HG02870 (cell line): ENCODE results near the gene KCNG2.

Source experiments
- ATAC-seq: cut with Tn5 transposase; IDR thresholded peaks from one replicate; pipeline ENCODE4 v1.9.1; 2021; ENCODE audit warnings: mild to moderate bottlenecking, moderate library complexity; ENCODE audit not compliant: unreplicated experiment

Gene KCNG2

DNA sequence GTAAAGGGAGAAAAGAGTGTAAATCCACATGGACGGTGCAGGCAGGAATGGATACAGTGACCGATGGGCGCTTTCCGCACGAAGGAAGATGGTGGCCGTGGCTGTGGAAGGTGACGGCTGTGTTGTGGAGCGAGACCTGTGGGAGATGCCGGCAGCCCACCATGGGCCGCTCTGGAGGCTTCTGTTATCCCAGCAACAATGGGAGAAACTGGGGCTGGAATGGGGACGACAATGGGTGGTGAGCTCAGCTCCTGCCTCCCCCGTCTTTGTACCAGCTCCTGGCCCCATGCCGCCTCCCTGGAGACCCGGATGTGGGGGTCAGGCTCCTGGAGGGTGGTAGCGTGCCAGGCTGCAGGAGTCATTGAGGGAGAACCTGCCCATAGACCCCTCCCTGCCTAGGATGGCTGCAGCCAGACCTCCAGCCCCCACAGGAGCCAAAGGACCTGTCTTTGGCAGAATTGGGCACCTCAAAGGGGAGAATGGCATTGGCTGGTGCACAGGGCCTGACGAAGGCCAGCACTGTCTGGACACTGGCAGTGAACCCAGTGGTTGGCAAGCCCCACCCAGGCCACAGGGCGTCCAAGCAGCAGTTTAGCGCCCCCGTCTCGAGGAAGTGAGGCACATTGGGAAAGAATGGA is 81.1 kb downstream of the KCNG2 start:
- ATAC-seq = no peak

DNA sequence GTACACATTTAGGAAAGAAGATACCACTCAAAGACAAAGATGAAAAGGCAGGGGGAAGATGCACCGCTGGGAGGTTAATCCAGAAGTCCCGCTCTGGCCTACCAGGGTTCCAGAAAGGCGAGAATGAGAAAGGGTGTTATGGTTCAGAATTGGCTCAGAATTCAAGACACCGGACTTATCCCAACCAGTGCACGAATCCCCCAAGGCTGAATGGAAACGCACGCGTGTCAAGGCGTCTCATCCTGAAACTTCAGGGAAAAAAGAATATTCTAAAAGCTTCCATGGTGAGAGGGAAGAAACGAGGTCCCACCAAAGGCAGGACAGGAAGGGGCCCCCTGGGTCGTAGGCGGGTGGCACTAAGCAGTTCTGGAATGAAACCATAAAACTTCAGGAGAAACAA is 81.8 kb downstream of the KCNG2 start:
- no peak for ATAC-seq

DNA sequence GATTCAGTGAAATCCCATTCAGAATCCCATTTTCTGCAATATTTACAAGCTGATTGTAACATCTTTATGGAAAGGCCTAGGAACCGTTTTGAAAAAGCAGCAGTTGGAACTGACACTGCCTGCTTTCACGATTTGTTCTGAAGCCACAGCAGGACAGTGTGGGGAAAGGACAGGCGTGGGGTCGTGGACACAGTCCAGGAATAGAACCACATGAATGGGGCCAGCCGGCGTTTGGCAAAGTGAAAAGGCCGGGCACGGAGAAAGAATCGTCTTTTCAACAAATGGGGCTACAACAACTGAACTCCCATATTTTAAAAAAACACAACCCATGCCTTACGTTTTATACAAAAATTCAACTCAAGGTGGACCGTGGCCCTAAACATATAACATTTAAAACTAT is 84.0 kb downstream of the KCNG2 start:
- no peak for ATAC-seq

DNA sequence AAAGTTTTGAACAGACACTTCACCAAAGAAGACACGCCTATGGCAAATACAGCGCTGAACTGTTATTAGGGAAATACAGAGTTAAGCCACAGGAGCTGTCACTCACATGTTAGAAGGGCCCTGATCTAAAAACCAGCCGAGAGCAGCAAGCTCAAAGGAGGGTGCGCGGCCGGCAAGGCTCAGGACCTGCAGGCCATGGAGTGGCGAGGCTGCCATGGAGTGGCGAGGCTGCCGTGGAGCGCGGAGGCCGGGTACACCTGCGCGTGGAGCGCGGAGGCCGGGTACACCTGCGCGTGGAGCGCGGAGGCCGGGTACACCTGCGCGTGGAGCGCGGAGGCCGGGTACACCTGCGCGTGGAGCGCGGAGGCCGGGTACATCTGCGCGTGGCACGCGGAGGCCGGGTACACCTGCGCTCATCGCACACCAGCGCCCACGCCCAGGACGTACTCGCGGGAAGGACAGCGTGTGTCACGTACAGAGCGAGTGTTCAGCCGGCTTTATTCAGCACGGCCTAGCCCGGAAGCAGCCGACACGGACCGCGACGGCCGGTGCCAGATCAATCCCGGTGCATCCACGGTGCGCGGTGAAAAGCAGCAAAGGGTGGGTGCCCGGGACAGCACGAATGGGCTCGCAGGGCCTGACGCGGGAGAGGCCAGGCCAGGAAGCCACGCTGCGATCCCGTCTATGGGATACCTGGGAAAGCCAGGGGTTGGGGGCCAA is 84.9 kb downstream of the KCNG2 start:
- no peak for ATAC-seq

DNA sequence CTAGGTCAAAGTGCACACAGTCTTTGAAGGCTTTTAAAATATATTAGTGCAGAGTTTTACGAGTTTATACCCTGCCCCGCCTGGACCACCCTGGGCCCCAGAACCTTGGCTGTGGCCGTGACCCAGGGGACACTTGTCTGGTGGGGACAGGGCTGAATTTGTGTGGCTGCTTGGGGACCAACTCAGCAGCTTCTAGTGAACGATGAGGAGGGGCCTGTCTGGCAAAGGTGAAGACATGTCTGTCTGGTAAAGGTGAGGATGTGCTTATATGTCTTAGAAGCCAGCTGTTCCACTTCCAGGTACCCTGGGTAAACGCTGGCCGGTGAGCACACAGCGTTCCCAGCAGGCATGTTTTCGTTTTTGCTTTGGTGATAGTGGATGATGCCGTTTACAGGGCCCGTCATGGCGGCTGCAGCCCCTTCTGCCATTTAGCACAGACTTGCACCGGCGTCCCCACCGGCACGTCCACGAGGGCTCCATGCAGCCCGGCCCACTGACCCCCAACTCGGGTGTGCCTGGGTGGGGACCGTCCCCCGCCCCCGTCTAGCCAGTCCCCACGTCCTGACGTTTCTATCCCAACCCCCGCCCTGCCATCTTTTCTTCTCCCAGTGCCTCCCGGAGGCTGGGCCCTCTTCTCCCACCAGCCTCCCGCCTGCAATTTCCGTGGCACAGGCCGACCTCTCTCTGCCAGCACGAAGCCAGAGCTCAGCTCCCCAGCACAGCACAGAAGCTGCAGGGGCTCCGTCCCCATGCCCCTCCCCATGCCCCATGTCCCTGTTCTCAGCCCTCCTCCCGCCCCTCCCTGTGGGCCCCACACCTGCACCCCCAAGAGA is 85.9 kb downstream of the KCNG2 start:
- ATAC-seq = no peak

DNA sequence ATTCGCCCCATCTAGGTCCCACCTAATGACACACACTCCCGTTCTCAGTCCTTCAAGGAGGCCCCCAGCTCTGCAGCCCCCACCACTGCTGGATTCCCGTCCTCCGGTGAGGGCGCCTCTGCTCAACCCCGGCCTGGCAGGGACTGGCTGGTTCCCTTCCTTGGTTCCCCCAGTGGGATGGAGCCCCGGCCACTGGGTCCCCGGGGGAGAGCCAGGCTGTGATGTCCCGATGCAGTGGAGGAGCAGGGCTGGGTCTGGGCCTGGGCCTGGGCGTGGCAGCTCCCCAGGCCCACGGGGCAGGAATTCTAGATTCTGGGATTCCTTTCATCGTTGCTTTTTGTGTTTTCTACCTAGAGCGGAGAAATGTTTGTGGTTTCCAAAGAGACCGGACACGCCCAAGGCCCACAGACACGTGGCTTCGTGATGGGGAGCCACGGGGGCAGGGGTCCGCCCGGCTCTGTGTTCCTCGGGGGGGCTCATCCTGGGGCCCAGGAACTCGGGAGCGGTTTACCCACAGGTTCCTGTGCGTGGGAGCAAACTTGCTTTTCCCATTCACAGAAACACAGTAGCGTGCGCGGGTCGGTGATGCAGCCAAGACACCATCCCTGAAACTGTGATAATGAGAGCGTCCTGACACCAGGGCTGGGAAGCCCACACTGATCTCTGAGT is 86.7 kb downstream of the KCNG2 start:
- no peak for ATAC-seq

DNA sequence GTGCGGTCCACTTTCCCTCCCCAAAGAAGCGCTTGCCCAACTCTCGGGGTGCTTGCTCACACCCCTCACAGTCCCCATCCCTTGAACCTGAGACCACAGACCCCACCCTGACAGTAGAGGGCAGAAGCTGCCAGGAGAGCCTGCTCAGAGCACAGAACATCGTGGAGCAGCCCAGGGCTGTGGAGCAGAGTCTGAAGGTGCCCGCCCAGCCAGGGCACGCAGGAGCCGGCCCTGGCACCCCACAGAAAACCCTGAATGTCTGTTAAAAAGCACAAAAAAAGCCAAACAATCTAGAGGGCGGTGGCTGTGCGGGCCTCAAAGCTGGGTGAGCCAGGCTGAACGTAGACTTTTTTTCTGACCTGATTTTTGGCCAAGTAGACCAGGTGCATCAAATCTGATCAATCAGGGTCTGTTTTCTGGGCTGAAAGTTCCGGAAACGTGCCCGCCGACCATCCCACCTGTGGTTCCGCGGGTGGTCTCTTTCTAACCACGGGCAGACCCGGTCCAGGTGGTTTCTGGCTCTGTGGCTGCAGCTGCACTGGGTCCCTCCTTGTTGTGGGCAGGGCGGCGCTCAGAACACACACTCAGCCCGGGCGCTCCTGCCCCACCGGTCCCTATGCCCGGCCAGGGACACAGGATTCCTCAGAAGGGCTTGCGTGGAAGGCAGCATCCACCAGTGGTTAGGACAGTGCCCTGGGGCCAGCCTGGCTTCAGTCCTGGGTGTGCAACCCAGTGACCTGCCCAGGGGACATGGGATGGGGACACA is 87.4 kb downstream of the KCNG2 start:
- ATAC-seq = no peak

DNA sequence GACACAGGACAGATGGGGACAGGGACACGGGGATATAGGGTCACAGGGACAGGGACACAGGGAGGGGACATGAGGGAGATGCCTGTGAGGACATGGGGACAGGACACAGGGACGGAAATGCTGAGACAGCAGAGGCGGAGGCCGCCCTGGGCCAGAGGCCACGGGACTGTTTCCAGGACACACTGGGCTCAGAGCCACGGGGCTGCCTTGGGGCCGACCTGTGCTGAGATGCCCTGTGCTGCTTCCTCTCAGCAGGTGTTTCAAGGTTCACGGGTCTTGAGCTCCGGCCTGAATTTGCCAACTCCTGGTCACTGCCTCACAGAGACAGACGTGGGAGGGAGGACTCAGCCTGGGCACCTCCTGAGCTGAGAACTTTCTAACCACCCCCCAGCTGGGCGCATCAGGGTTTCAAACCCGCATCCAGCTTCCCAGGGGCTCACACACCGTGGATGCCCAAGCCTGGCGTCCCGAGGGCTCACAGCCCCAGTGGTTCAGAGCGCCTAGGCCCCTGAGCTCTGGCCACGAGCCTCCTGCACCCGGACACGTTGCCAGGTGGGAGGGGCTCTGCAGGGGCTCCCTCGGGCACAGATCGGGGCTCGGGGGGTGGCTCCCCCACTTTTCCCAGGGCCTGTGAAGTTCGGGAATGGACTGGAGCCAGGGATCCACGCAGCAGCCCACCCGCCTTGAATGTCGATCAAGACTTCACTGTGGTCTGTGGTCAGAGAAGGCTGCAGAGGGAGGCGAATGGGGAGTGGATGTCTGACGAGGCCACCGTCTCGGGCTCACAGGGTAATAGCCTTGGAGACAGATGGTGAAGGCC is 89.7 kb downstream of the KCNG2 start:
- no peak for ATAC-seq

DNA sequence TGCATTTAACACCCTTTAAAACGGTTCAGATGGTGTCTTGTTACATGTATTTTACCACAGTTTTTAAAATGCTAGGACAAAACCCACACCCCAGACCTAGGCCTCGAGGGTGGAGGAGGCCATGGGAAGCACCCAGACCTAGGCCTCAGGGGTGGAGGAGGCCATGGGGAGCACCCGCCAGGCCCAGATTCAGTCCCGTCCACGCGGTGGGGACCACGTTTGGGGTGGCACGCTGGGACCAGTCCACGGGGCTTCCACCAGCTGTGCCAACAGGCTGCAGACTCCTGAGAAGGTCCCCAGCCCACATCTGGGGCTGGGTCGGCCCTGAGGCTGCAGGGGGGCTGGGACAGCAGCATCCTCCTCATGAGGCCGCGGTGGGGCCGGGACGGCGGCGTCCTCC is 90.3 kb downstream of the KCNG2 start:
- no peak for ATAC-seq

DNA sequence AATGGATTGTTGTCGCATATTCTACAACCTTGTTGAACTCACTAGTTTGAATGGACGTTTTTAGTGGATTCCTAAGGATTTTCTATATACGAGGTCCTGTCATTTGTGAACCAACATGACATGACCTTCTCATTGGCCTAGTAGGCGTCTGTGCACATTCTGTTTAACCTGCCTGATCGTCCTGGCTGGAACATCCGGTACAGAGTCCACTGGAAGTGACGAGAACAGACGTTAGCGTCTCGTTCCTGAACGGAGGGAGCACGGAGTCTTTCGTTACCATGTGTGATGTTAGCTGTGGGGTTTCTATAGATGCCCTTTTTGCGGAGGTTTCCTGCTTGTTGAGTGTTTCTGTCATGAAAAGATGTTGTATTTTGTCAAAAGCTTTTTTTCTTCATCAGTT is 91.8 kb downstream of the KCNG2 start:
- ATAC-seq = no peak

DNA sequence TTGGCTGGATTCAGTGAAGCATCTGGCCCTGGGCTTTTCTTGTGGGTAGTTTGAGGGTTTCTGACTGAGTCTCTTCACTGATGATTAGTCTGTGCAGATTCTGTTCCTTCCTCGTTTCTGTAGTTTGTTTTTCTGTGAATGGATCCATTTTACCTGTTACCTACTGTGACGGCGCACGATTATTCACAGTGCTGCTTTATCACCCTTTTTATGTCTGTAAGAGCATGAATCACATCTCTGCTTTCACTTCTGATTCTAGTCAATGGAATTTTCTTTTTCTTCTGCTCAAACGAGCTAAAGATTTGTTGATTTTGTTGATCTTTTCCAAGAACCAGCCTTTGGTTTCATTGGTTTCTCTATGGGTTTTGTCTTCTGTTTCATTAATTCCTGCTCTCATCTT is 92.9 kb downstream of the KCNG2 start:
- no peak for ATAC-seq

DNA sequence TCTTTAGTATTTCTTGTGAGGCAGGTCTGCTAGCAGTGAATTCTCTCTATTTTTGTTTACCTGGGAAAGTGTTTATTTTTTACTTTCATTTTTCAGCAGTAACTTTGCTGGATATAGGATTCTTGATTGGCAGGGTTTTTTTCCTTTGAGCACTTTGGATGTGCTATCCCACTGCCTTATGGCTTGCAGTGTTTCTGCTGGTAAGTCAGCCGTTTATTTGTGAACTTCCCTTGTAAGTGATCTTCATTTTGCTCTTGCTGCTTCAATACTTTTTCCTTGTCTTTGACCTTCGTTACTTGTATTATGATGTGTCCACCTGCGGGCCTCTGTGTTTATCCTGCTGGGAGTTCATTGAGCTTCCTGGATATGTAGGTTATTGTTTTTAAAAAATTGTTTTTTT is 99.0 kb downstream of the KCNG2 start:
- ATAC-seq = no peak

DNA sequence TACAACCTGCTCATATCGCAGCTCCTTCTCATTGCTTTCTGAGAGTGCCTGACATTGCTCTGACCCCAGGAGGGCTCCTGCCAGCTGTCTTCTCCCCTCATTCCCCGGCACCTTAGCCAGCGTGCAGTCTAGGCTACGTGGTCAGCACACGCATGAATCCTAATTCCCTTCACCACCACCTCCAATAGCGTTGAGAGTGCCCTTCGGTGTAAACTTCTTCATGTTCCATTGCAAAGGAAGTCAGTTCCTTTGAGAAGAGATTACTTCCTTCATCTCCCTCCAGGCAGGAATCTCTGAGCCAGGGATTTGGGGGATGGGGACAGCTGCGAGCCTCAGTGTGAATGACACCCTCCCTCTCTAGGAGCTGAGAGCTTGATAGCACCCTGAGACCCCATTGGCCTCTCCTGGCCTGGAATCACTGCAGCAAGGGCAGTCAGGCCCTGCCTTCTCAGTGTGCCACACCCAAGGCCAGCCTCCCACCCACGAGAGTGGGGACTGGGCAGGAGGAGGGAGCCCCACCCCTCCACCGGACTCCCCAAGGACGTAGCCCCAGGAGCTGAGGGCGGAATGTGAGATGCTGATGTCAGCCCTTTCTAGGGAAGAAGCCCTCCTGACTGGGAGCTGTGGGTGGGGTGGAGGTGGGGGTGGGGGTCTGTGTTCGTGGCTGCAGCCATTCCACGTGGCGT is 100.3 kb downstream of the KCNG2 start:
- no peak for ATAC-seq

DNA sequence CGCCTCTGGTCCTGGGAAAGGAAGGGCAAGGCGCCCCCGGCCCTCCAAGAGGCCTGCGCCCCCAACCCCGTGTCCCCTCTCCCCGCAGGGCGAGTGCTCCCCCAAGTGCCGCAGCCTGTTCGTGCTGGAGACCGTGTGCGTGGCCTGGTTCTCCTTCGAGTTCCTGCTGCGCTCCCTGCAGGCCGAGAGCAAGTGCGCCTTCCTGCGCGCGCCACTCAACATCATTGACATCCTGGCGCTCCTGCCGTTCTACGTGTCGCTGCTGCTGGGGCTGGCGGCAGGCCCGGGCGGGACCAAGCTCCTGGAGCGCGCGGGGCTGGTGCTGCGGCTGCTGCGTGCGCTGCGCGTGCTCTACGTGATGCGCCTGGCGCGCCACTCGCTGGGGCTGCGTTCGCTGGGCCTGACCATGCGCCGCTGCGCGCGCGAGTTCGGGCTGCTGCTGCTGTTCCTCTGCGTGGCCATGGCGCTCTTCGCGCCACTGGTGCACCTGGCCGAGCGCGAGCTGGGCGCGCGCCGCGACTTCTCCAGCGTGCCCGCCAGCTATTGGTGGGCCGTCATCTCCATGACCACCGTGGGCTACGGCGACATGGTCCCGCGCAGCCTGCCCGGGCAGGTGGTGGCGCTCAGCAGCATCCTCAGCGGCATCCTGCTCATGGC is 101.3 kb downstream of the KCNG2 start:
- ATAC-seq = no peak

DNA sequence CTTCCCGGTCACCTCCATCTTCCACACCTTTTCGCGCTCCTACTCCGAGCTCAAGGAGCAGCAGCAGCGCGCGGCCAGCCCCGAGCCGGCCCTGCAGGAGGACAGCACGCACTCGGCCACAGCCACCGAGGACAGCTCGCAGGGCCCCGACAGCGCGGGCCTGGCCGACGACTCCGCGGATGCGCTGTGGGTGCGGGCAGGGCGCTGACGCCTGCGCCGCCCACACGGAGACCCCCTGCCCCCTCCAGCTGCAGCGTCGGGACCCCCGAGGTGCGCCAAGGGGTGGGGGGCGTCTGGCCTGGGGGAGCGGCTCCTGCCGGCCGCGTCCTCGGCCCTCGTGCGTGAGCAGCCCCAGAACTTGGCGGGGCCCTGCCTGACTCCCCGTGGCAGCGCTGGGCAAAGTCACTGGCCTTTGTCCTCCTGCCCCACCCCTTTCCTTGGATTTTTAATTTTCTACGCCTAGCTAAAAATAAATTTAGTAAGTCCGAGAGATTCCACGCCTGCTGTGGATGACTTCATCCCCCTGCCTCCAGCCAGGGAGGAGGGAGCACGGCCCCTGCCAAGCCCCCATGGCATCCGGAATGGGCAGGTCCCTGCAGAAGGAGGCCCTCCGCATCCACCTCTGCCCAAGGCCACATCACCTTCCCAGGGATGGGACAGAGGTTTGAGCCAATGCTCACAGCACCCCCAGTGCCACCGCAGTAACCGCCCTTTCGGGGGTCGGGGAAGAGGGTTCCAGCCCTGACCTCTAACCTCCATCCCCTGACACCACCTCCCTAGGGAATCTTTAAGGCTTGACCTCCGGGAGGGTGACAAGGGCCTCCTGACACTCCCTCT is 102.1 kb downstream of the KCNG2 start:
- ATAC-seq = no peak

DNA sequence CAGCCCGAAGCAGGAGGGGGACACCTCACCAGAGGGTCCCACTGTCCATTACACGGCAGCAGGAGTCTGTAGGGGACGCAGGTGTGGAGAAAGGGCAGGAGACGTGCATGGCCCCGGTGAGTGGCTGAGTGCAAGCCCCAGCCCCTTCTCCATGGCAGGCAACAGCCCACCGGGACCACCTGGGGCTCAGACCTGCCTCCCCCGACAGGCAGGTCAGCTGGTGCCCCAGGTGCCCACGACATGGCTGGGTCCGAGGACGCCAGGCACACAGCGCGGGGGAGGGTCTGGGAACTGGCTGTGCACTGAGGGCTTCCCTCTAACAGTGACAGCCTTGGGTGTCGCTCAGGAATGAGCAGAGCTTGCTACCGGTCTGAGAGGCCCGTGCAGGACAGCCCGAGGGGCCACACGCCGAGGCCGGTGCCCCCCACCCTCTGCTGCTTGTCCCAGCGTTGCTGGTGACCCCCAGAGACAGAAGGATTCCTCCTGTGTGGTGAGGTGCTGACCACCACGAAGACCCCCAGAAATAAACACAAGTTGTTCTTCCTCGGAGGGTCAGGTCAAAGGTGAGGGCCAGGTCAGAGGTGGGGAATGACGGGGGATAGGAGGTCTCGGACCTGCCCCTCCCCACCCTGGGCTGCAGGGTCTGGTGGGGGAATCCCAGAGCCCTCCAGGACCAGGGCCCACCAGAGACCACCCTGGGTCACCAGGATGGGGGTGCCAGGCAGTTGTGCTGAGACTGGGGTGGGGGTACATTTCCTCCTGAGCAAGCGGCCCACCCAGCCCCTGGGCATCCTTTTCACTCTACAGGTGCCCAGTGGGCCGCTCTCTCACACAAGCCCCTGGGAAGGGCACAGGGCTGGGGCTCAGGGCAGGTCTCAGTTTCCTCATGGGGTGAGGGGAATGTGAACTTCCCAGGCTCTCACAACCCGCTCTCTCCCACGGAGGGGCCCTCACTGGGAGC is 103.2 kb downstream of the KCNG2 start:
- no peak for ATAC-seq

DNA sequence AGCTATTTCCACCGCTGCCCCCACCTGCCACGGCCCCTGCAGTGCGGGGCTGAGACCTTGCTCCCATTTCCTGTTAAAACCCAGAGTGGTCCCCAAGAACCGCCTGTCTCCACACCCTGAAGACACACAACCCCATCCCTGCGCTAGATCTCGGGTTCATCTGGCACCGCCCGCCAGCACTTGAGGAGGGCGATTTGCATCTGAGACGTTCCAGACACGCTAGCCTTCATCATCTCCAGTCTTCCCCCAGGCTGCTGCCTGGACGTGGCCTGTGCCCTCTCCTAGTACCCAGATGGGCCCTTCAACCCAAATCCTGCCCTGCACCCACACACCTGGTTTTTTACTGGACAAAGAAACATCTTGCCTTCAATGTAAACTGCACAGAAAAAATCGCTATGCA is 103.9 kb downstream of the KCNG2 start:
- ATAC-seq = no peak
